HCT116 (cell line): Measurements from ENCODE around the gene CDC42BPA. TPM values are rescaled to one million over a fixed set of nuclear protein-coding genes. Genes with fewer than 3 reads are reported as not detected.

Experiments used
- ATAC-seq: fragments of 200-7000 bp; cut with Tn5 transposase; 2 replicates; pipeline ENCODE4 v1.9.1; 2020; ENCODE audit warnings: mild to moderate bottlenecking, moderate library complexity
- BruUV-seq: library from RNA; stranded (reverse); fragments of 400-500 nt; replicated peaks from 2 replicates; lab custom pipeline; 2021; lab: Mats Ljungman, UMichigan
- CTCF ChIA-PET: fragments of 300-600 bp; sonication (Branson Sonifier 250); formaldehyde crosslinking; loops from one replicate; lab custom pipeline; 2021; ENCODE audit warnings: antibody characterized with exemption; lab: Charles Lee
- POLR2A ChIA-PET: fragments of 300-600, 350-600 bp; sonication (Branson Sonifier 250); formaldehyde crosslinking; loops from one replicate; lab custom pipeline; 2021; ENCODE audit warnings: antibody characterized with exemption; lab: Charles Lee
- RAD21 ChIA-PET, 2 experiments: fragments of 300-600 bp; sonication (Branson Sonifier 250); formaldehyde crosslinking; loops; one replicate each; lab custom pipeline; 2023; ENCODE audit warnings: low total read pairs in 2 of 2; ENCODE audit not compliant: uncharacterized antibody in 2 of 2, unreplicated experiment in 2 of 2, low non-redundant PET in 1 of 2; lab: Charles Lee
- DNase-seq: peaks from one replicate; pipeline ENCODE4 v3.0.0-alpha.2; 2010; ENCODE audit warnings: low read depth, low spot score
- H2AFZ ChIP-seq: fragments of 200-600 bp; shearing (Covaris generic), sonication (generic); 2 replicates; pipeline ENCODE4 v1.6.1; 2017; ENCODE audit warnings: low read depth, mixed run types, mixed read lengths, antibody characterized with exemption, low read length; ENCODE audit not compliant: poor library complexity, severe bottlenecking
- H3K27ac ChIP-seq: 2 replicates; pipeline ENCODE4 v1.5.1; 2012; ENCODE audit warnings: low read depth, low read length
- H3K27me3 ChIP-seq: fragments of 200-600 bp; sonication (generic); 2 replicates; pipeline ENCODE4 v1.6.1; 2016; ENCODE audit warnings: mixed run types, low read length, mixed read lengths; ENCODE audit not compliant: insufficient read depth
- H3K36me3 ChIP-seq, 2 experiments: fragments of 200-500 bp in 1 of 2; fragments of 200-600 bp in 1 of 2; sonication (Bioruptor generic) in 1 of 2; sonication (generic) in 1 of 2; 2 replicates each; pipeline versions ENCODE4 v1.5.1 to v1.6.1; 2014 to 2016; ENCODE audit warnings: low read length in 2 of 2, inconsistent platforms in 1 of 2, mixed read lengths in 1 of 2, mixed run types in 1 of 2; ENCODE audit not compliant: insufficient read depth in 2 of 2, control insufficient read depth in 1 of 2
- H3K4me1 ChIP-seq, 2 experiments: fragments of 200-600 bp in 1 of 2; sonication (generic) in 1 of 2; 2 replicates each; pipeline versions ENCODE4 v1.5.1 to v1.6.1; 2012 to 2017; ENCODE audit warnings: low read length in 2 of 2, inconsistent platforms in 1 of 2, mild to moderate bottlenecking in 1 of 2, mixed read lengths in 1 of 2, mixed run types in 1 of 2, moderate library complexity in 1 of 2; ENCODE audit not compliant: insufficient read depth in 2 of 2, control insufficient read depth in 1 of 2
- H3K4me2 ChIP-seq: fragments of 200-600 bp; sonication (generic); 2 replicates; pipeline ENCODE4 v1.6.1; 2017; ENCODE audit warnings: mixed run types, low read length, mixed read lengths
- H3K4me3 ChIP-seq, 2 experiments: fragments of 200-600 bp in 1 of 2; sonication (generic) in 1 of 2; replicated peaks in 1 of 2; 2 replicates each; pipeline ENCODE4 v1.5.1; 2011 to 2016; ENCODE audit warnings: low read length in 2 of 2, control low read depth in 1 of 2, low read depth in 1 of 2, mild to moderate bottlenecking in 1 of 2, mixed read lengths in 1 of 2, mixed run types in 1 of 2
- H3K79me2 ChIP-seq: fragments of 200-600 bp; sonication (generic); 2 replicates; pipeline ENCODE4 v1.6.1; 2017; ENCODE audit warnings: mild to moderate bottlenecking, mixed run types, low read length, moderate library complexity, mixed read lengths; ENCODE audit not compliant: insufficient read depth
- H3K9ac ChIP-seq: fragments of 200-600 bp; sonication (generic); 2 replicates; pipeline ENCODE4 v1.6.1; 2016; ENCODE audit warnings: low read length, mixed read lengths
- H3K9me2 ChIP-seq: fragments of 200-600 bp; sonication (generic), shearing (Covaris generic); 2 replicates; pipeline ENCODE4 v1.6.1; 2017; ENCODE audit warnings: mixed run types, mild to moderate bottlenecking, moderate library complexity; ENCODE audit not compliant: insufficient read depth
- H3K9me3 ChIP-seq, 2 experiments: fragments of 200-500 bp in 1 of 2; fragments of 200-600 bp in 1 of 2; sonication (Bioruptor generic) in 1 of 2; sonication (generic) in 1 of 2; 2 replicates each; pipeline ENCODE4 v1.6.1; 2014 to 2017; ENCODE audit warnings: low read length in 2 of 2, mixed read lengths in 2 of 2, inconsistent platforms in 1 of 2, low read depth in 1 of 2, mild to moderate bottlenecking in 1 of 2, mixed run types in 1 of 2, moderate library complexity in 1 of 2; ENCODE audit not compliant: control insufficient read depth in 1 of 2, insufficient read depth in 1 of 2
- H4K20me1 ChIP-seq: fragments of 200-600 bp; sonication (generic), shearing (Covaris generic); 2 replicates; pipeline ENCODE4 v1.6.1; 2017; ENCODE audit warnings: mixed run types, mild to moderate bottlenecking, moderate library complexity; ENCODE audit not compliant: insufficient read depth
- CBX3 ChIP-seq: IDR thresholded peaks from 2 replicates; pipeline ENCODE4 v1.6.1; 2012; ENCODE audit warnings: low read depth
- CEBPB ChIP-seq: IDR thresholded peaks from 2 replicates; pipeline ENCODE4 v1.6.1; 2012; ENCODE audit warnings: low read depth
- EZH2 ChIP-seq: fragments of 200-600 bp; sonication (generic); IDR thresholded peaks from 2 replicates; pipeline ENCODE4 v1.6.1; 2017; ENCODE audit warnings: antibody characterized with exemption, mixed run types
- EZH2phosphoT487 ChIP-seq: fragments of 200-600 bp; IDR thresholded peaks from 2 replicates; pipeline ENCODE4 v1.6.1; 2018; ENCODE audit warnings: antibody characterized with exemption, borderline replicate concordance
- FOSL1 ChIP-seq: IDR thresholded peaks from 2 replicates; pipeline ENCODE4 v1.6.1; 2012; ENCODE audit warnings: low read depth
- POLR2A ChIP-seq: IDR thresholded peaks from 2 replicates; pipeline ENCODE4 v1.7.0; 2011; ENCODE audit warnings: borderline replicate concordance; ENCODE audit not compliant: insufficient read depth, insufficient read length; ENCODE audit errors: extremely low read depth
- POLR2AphosphoS5 ChIP-seq: IDR thresholded peaks from 2 replicates; pipeline ENCODE4 v1.6.1; 2011; ENCODE audit warnings: mild to moderate bottlenecking, low read depth, low read length, moderate library complexity
- RAD21 ChIP-seq: IDR thresholded peaks from 2 replicates; pipeline ENCODE4 v1.6.1; 2012; ENCODE audit warnings: low read depth, mild to moderate bottlenecking
- SIN3A ChIP-seq: IDR thresholded peaks from 2 replicates; pipeline ENCODE4 v1.6.1; 2012; ENCODE audit warnings: low read depth
- SRF ChIP-seq: IDR thresholded peaks from 2 replicates; pipeline ENCODE4 v1.6.1; 2012; ENCODE audit warnings: low read depth
- TCF7L2 ChIP-seq: IDR thresholded peaks from 2 replicates; pipeline ENCODE4 v1.7.0; 2011; ENCODE audit warnings: borderline replicate concordance, inconsistent platforms; ENCODE audit not compliant: insufficient read depth, insufficient read length; ENCODE audit errors: extremely low read depth
- YY1 ChIP-seq: IDR thresholded peaks from 2 replicates; pipeline ENCODE4 v1.6.1; 2011; ENCODE audit warnings: low read length, low read depth, moderate library complexity, mild to moderate bottlenecking; ENCODE audit not compliant: insufficient replicate concordance; ENCODE audit errors: extremely low read depth
- ZFX ChIP-seq: fragments of 450-650 bp; IDR thresholded peaks from 2 replicates; pipeline ENCODE4 v1.6.1; 2017
- intact Hi-C: fragments of 100-400 bp; cut with micrococcal nuclease; formaldehyde crosslinking; loops from 2 replicates; pipeline ENCODE4 v1.10.0; 2022
- total RNA-seq: library from RNA; stranded (reverse); gene quantifications from one replicate; pipeline ENCODE4 v1.2.1, GENCODE V29; 2021; ENCODE audit not compliant: unreplicated experiment
- TF ChIP-seq, protein P1 (sequence below), 3 experiments: fragments of 200-600 bp in 1 of 3; sonication (generic) in 1 of 3; IDR thresholded peaks in 2 of 3; conservative IDR thresholded peaks in 1 of 3; 2 replicates each; pipeline ENCODE4 v1.5.1; 2012 to 2017; ENCODE audit warnings: low read depth in 2 of 3, low read length in 2 of 3, antibody characterized with exemption in 1 of 3, borderline replicate concordance in 1 of 3, control low read depth in 1 of 3, mild to moderate bottlenecking in 1 of 3, mixed read lengths in 1 of 3, mixed run types in 1 of 3, moderate library complexity in 1 of 3; ENCODE audit not compliant: insufficient read depth in 1 of 3
- TF ChIP-seq, protein P2 (sequence below): IDR thresholded peaks from 2 replicates; pipeline ENCODE4 v1.6.1; 2011; ENCODE audit warnings: mild to moderate bottlenecking, low read length, moderate library complexity; ENCODE audit not compliant: insufficient replicate concordance; ENCODE audit errors: extremely low read depth
- TF ChIP-seq, protein P3 (sequence below): IDR thresholded peaks from 2 replicates; pipeline ENCODE4 v1.6.1; 2012
- TF ChIP-seq, protein P4 (sequence below): IDR thresholded peaks from 2 replicates; pipeline ENCODE4 v1.6.1; 2012
- TF ChIP-seq, protein P5 (sequence below): IDR thresholded peaks from 2 replicates; pipeline ENCODE4 v1.6.1; 2012; ENCODE audit warnings: low read depth

CDC42BPA gene
- total RNA-seq, 1 experiment from 2014 or later, result 44.0 TPM

DNA sequence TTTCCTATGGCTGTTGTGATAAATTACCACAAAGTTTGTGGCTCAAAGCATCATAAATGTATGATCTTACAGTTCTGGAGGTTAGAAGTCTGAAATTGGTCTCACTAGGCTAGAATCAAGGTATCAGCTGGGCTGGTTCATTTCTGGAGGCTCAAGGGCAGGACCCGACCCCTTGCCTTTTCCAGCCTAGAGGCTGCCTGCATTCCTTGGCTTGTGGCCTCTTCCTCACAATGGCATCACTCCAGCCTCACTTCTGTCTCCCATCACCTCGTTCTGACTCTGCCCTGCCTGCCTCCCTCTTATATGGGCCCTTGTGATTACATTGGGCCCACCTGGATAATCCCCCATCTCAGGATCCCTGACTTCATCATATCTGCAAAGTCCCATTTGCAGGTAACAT, 370.2 kb downstream of the CDC42BPA start:
- BruUV-seq, result no TSS peak
- H3K27ac ChIP-seq, result no peak overlapping the region
- H3K9me2 ChIP-seq, result no peaks in the 10 kb centered on the region
- TF ChIP-seq YY1, result no peak
- no peak for TF ChIP-seq POLR2A
- no peak for TF ChIP-seq ZFX
- TF ChIP-seq, protein P1, sequence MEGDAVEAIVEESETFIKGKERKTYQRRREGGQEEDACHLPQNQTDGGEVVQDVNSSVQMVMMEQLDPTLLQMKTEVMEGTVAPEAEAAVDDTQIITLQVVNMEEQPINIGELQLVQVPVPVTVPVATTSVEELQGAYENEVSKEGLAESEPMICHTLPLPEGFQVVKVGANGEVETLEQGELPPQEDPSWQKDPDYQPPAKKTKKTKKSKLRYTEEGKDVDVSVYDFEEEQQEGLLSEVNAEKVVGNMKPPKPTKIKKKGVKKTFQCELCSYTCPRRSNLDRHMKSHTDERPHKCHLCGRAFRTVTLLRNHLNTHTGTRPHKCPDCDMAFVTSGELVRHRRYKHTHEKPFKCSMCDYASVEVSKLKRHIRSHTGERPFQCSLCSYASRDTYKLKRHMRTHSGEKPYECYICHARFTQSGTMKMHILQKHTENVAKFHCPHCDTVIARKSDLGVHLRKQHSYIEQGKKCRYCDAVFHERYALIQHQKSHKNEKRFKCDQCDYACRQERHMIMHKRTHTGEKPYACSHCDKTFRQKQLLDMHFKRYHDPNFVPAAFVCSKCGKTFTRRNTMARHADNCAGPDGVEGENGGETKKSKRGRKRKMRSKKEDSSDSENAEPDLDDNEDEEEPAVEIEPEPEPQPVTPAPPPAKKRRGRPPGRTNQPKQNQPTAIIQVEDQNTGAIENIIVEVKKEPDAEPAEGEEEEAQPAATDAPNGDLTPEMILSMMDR (IDR thresholded peaks at IDR 0.05 in 2 of 3, conservative IDR thresholded peaks at IDR 0.05 in 1 of 3; ENCODE audit: borderline replicate concordance in 1 of 3, insufficient read depth in 1 of 3, low read depth in 2 of 3, low read length in 2 of 3), result no peak
- no peak for TF ChIP-seq CBX3
- no peak for TF ChIP-seq TCF7L2
- TF ChIP-seq CEBPB, result no peak
- TF ChIP-seq SRF, result no peak
- TF ChIP-seq, protein P2, sequence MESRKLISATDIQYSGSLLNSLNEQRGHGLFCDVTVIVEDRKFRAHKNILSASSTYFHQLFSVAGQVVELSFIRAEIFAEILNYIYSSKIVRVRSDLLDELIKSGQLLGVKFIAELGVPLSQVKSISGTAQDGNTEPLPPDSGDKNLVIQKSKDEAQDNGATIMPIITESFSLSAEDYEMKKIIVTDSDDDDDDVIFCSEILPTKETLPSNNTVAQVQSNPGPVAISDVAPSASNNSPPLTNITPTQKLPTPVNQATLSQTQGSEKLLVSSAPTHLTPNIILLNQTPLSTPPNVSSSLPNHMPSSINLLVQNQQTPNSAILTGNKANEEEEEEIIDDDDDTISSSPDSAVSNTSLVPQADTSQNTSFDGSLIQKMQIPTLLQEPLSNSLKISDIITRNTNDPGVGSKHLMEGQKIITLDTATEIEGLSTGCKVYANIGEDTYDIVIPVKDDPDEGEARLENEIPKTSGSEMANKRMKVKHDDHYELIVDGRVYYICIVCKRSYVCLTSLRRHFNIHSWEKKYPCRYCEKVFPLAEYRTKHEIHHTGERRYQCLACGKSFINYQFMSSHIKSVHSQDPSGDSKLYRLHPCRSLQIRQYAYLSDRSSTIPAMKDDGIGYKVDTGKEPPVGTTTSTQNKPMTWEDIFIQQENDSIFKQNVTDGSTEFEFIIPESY, result no peak
- TF ChIP-seq FOSL1, result no peak
- TF ChIP-seq EZH2, result no peak
- no peak for TF ChIP-seq RAD21
- TF ChIP-seq SIN3A, result no peak
- TF ChIP-seq, protein P3, sequence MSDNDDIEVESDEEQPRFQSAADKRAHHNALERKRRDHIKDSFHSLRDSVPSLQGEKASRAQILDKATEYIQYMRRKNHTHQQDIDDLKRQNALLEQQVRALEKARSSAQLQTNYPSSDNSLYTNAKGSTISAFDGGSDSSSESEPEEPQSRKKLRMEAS, result no peak
- TF ChIP-seq, protein P4, sequence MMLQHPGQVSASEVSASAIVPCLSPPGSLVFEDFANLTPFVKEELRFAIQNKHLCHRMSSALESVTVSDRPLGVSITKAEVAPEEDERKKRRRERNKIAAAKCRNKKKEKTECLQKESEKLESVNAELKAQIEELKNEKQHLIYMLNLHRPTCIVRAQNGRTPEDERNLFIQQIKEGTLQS, result no peak
- TF ChIP-seq EZH2phosphoT487, result no peak
- TF ChIP-seq, protein P5, sequence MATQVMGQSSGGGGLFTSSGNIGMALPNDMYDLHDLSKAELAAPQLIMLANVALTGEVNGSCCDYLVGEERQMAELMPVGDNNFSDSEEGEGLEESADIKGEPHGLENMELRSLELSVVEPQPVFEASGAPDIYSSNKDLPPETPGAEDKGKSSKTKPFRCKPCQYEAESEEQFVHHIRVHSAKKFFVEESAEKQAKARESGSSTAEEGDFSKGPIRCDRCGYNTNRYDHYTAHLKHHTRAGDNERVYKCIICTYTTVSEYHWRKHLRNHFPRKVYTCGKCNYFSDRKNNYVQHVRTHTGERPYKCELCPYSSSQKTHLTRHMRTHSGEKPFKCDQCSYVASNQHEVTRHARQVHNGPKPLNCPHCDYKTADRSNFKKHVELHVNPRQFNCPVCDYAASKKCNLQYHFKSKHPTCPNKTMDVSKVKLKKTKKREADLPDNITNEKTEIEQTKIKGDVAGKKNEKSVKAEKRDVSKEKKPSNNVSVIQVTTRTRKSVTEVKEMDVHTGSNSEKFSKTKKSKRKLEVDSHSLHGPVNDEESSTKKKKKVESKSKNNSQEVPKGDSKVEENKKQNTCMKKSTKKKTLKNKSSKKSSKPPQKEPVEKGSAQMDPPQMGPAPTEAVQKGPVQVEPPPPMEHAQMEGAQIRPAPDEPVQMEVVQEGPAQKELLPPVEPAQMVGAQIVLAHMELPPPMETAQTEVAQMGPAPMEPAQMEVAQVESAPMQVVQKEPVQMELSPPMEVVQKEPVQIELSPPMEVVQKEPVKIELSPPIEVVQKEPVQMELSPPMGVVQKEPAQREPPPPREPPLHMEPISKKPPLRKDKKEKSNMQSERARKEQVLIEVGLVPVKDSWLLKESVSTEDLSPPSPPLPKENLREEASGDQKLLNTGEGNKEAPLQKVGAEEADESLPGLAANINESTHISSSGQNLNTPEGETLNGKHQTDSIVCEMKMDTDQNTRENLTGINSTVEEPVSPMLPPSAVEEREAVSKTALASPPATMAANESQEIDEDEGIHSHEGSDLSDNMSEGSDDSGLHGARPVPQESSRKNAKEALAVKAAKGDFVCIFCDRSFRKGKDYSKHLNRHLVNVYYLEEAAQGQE, result no peak
- TF ChIP-seq POLR2AphosphoS5, result no peak
- RAD21 ChIA-PET, result no interaction called here
- H3K4me1 ChIP-seq, result peaks cover 0 to 6% of the 10 kb centered on the region in 2 experiments; a peak in 2 of 4 replicates
- H3K27me3 ChIP-seq, result no peaks in the 10 kb centered on the region
- peaks cover 8% of the 10 kb centered on the region; the same call in 1 of the 2 replicates for H3K79me2 ChIP-seq
- no peak overlapping the region for H2AFZ ChIP-seq
- no peaks in the 10 kb centered on the region for H4K20me1 ChIP-seq
- DNase-seq, result no peak
- no peak overlapping the region for H3K9ac ChIP-seq
- no peaks in the 10 kb centered on the region for H3K36me3 ChIP-seq
- CTCF ChIA-PET, result no interaction called here
- H3K4me3 ChIP-seq, result no peak overlapping the region
- H3K4me2 ChIP-seq, result no peak overlapping the region
- no peak for ATAC-seq
- POLR2A ChIA-PET, result no interaction called here
- H3K9me3 ChIP-seq, result no peaks in the 10 kb centered on the region
- intact Hi-C loops, result no loop called here
